ENCODE data around the gene WDHD1. TPM values are rescaled to one million over a fixed set of nuclear protein-coding genes. Genes with fewer than 3 reads are reported as not detected.
A peak's percentile ranks its signal among the peaks of the same experiment; 100 is the strongest.
"Not testable (repeated sequence)": the region's sequence is repeated elsewhere in the genome, so short reads cannot be mapped to it uniquely, and the experiment has no call there.

WDHD1 gene
- total RNA-seq, 1 experiment from 2014 or later, result 19.5 TPM

DNA sequence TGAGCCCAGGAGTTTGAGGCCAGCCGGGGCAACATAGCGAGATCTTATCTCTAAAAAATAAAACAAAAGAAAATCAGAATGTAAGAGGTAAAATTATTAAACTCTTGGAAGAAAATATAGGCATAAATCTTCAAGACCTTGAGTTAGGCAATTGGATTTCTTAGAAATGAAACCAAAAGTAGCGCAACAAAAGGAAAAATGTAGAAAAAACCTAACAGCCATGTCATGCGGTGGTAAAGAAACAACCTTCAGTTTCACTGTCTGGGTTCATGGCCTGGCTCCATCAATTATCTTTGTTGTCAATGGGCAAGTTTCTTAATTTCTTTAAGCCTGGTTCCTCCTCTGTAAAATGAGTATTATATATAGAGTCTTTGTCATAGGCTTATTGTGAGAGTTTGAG is 118.7 kb downstream of the WDHD1 start:
- DNase-seq (ENCODE audit: low spot score), result no peak

DNA sequence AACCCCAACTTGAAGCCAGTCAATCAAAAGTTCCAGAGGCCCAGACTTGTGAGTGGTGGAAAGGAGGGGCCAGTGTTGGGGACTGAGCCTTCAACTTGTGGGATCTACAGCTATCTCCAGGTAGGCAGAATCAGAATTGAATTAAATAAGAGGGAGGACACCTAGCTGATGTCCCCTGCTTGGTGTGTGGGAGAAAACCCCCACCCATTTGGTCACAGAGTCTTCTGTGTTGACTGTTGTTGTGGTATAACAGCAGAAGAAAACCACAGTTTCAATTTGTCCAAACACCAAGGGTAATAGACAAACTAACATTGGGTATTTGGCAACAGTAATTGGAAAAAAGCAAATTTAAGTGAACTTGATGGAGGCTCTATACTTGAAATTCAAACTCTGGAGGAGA is 120.8 kb downstream of the WDHD1 start:
- DNase-seq (ENCODE audit: low spot score), result no peak

DNA sequence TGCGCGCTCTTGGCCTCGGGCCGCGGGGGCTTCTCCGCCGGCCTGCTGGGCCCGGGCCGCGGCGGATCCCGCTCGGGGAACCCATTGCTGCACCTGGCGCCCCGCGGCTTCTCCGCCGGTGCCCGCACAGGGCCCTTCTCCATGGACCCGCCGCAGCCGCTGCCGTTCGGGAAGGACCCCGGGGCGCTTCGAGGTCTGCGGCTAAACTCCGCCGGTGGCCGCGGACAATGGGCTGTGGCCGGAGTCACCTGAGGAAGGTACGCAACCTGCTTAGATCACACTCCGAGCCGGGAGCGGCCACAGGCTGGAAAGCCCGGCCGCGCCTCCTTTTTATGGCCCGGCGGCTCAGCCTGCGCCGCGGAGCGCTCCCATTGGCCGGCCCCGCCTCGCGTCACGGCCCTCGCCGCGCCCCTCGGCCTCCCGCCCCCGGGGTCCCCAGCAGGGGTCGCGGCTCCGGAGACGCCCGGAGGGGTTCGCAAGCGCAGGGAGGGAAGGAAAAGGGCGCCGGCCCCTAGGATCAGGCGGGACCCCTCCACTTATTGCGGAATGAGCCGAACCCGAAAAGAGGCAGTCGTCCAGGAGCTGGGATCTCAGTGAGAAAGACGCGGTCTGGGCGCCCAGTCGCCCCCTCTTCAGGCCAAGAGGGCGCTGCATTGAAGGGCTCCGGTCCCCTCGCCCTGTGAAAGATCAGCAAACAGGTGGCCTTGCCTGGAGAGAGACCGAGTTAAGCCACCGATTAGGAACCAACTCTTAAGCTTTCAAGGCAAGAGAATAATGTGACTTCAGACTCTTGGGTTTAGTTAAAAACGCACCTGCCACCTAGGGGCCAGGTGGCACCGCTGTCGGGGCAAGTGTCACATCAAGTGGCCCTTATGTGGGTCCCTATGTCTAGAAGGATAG is 124.1 kb downstream of the WDHD1 start, which contains the start of gene GCH1:
TSS of gene GCH1 (minus strand) at position 306 of the 900 bp plus-strand sequence. CDS start at position 143, 163 bp downstream.
- DNase-seq (ENCODE audit: low spot score), result peak; percentile 38

DNA sequence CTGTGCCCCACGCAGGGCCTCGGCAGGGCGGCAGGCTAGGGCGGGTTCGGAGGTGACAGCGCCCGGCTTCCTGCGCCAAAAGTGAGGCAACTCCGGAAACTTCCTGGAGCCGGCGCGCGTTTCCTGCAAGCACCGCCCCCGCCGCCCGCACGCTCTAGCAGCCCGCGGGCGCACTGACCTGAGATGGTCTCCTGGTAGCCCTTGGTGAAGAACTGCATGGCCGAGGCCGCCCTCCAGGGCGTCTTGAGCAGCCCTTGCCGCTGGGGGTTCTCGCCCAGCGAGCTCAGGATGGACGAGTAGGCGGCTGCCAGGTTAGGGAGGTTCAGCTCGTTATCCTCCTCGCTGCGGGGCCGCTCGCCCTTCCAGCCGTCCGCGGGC is 124.8 kb downstream of the WDHD1 start:
- peak; percentile 42 for DNase-seq (ENCODE audit: low spot score)

DNA sequence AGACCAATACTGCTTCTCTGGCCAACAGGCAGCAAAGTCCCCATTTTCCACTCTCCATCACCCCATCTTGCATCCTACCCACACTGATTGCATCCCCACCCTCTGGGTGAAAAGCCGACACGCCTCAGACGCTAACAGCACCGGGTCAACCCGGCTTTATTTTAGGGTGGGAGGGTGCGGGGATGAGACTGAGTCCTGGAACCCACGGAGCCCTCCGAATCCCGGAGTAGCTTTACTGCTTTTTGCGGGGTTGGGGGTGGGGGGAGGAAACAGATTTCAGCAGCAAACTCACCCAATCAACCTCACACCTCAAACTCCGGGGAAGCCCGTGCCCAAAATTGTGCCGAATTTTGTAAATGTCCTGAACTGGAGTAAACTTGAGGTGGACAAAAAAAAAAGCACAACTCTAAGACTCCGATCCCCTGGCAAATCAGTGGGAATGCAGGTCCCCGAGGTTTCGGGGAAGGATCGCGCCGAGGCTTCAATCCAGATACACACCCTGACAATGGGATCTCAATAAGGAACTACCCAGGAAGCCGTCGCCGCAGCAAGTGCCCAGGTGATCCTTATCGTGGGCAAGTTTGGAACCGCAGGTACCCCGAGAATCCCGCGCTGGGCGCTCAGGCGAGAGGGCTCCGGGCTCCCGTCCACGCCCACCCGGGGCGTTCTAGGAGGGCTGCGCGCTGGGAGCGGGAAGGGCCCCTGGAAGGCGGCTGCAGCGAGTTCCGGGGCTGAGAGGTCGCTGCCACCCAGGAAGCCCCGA is 125.3 kb downstream of the WDHD1 start:
- no peak for DNase-seq (ENCODE audit: low spot score)

DNA sequence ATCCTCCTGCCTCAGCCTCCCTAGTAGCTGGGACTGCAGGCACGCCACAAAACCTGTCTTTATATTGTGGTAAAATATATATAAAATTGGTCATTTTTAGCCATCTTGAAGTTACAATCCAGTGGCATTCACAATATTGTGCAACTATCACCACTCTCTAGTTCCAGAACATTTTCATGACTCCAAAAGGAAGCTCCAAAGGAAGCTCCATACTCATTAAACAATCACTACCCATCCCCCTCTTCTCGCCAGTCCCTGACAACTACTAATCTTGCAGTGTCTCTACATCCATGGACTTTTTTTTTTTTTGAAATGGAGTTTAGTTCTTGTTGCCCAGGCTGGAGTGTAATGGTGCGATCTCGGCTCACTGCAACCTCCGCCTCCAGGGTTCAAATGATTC is 127.3 kb downstream of the WDHD1 start:
- no peak for DNase-seq (ENCODE audit: low spot score)

DNA sequence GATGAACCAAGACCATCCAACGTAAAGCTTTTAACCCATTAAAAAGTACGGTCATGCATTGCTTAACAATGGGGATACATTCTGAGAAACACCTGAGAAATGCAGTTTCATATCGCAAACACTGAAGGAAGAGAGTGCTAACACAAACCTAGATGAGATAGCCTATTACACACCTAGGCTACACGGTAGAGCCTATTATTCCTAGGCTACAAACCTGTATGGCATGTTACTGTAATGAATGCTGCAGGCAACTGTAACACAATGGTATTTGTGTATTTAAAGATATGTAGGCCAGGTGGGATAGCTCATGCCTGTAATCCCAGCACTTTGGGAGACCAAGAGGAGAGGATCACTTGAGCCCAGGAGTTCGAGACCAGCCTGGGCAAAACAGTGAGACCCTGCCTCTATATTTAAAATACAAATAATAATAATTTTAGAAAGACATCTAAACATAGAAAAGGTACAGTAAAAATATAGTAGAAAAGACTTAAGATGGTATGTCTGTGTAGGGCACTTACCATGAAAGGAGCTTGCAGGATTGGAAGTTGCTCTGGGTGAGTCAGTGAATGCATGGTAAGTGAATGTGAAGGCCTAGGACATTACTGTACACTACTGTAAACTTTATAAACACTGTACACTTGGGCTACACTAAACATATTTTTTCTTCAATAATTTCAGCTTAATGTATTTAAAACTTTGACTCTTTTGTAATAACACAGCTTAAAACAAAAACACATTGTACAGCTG is 128.9 kb downstream of the WDHD1 start:
- DNase-seq (ENCODE audit: low spot score), result not testable (repeated sequence)

DNA sequence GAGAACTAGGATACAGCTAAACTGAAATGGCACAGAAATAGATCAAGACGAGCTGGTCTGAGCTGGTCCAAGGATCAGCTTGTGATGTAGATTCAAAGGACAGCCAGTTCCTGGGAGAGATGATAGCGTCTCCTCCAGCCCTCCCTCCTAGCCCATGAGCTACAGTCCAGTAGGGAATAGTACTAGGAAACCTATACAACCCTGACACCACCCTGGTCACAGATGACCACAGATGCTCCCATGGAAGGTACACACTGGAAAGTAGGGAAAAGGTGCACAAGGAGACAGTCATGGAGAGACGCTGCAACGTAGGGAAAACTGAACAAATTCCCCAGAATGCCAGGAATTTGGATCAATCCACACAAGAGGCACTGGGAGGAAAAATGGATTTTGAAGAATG is 131.2 kb downstream of the WDHD1 start:
- DNase-seq (ENCODE audit: low spot score), result no peak

DNA sequence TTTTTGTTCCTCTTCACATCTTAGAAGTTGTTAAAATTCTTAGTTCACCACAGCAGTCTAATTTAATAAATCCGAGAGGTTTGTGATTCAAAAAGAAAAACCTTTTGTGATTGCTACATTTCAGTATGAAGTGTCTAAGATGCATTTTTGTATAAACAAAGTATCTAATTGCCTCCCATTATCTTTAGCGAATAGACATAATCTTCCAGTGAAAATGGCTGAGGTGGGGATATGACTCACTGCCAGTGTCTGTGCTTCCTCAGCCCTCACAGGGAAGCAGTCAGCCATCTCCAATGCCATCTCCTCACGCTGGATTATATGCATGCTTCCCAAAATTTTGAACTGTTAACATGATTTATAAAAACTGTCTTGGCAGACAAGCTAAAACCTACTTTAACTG is 131.9 kb downstream of the WDHD1 start:
- no peak for DNase-seq (ENCODE audit: low spot score)

DNA sequence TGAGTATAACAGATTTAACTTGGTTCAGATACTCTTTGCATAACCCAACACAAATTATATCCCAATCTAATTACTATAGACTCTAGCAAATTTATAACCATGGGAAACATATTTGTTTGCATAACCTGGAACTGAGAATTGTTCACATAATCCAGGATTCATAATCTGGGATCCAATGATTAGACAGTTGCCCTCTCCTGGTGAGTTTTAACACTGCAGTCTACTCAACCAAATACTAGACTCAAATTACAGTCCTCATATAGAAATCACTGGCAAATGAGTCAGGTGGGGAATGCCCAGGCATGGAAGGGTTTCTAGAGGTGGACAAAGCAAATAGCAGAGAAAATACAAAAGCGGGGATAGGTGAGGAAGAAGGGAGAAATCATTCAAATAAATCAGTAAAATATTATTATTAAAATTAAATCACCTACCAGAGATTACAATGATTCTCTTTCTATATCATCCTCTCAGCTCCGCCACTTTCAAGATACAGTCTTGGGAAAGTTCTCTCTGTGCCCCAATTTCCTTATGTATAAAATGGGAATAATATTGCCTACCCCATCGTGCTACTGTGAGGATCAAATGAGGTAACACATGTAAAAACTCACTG is 133.6 kb downstream of the WDHD1 start:
- peak; percentile 36 for DNase-seq (ENCODE audit: low spot score)

DNA sequence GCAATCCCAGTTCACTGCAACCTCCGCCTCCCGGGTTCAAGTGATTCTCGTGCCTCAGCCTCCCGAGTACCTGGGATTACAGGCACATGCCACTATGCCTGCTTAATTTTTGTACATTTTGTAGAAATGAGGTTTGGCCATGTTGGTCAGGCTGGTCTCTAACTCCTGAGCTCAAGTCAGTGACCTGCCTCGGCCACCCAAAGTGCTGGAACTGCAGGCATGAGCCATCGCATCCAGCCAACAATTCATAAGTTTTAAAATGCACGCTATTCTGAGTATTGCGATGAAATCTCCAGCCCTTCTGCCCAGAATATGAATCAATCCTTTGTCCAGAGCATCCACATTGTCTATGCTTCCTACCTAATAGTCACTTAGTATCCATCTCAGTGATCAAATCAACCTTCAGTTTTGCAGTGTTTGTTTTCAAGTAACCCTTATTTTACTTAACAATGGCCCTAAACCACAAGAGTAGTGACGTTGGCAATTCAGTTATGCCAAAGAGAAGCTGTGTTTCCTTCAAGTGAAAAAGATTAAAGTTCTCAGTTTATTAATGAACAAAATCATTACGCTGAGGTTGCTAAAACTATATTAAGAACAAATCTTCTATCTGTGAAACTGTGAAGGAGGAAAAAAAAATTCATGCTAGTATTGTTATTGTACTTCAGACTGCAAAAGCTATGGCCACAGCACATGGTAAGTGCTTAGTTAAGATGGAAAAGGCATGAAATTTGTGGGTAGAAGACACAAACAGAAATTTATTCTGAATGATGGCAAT is 135.2 kb downstream of the WDHD1 start:
- no peak for DNase-seq (ENCODE audit: low spot score)

DNA sequence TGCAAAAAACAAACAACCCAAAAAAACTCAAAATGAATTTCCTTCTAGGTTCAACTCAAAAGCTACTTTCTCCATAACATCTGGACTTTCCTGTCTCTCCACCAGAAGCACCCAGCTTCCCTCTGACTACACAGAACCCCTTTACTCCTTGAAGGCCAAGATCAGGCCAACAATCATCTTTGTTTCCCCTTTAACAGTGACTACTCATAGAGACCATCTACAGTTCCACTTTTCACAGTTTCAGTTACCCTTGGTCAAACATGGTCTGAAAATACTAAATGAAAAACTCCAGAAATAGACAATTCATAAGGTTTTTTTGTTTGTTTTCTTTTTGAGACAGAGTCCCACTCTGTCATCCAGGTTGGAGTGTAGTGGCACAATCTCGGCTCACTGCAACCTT is 136.1 kb downstream of the WDHD1 start:
- no peak for DNase-seq (ENCODE audit: low spot score)

DNA sequence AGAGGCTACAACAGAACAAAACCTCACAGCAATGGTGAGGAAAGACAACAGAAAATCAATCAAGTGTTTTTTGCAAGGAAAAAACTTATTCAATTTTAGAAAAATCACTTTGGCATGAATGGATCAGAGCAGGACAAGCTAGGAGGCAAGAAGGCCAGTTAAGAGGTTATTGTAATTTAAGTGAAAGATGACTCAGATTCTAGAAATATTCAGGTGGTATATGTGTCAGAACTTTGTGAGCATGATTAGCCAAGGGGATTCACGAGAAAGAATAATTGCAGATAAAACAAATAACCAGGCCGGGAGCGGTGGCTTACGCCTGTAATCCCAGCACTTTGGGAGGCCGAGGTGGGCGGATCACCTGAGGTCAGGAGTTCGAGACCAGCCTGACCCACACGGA is 137.0 kb downstream of the WDHD1 start:
- no peak for DNase-seq (ENCODE audit: low spot score)

Other genes starting within 250 kb of the WDHD1 start
- gene GCH1, start 124.3 kb downstream of the WDHD1 start, total RNA-seq (2014; rRNA removed; shearing (Covaris generic)), result 3.5 and 4.6 TPM in 2 replicates
- gene SOCS4, start 137 bp upstream of the WDHD1 start, total RNA-seq (2014; rRNA removed; shearing (Covaris generic)), result 9.3 and 11.6 TPM in 2 replicates
- gene MAPK1IP1L, start 24.5 kb upstream of the WDHD1 start, total RNA-seq (2014; rRNA removed; shearing (Covaris generic)), result 81.3 and 137 TPM in 2 replicates
- 77.5 and 79.4 TPM in 2 replicates for gene LGALS3, start 102.2 kb upstream of the WDHD1 start, total RNA-seq (2014; rRNA removed; shearing (Covaris generic))
- 60.1 and 74.7 TPM in 2 replicates for gene DLGAP5, start 164.5 kb upstream of the WDHD1 start, total RNA-seq (2014; rRNA removed; shearing (Covaris generic))
- 14.1 and 17.3 TPM in 2 replicates for gene FBXO34, start 244.3 kb upstream of the WDHD1 start, total RNA-seq (2014; rRNA removed; shearing (Covaris generic))

Data from H4 (cell line).